ENCODE results near the gene SNRK. TPM values are rescaled to one million over a fixed set of nuclear protein-coding genes. Genes with fewer than 3 reads are reported as not detected.

Gene SNRK
- polyA plus RNA-seq, 5 donors, result 50.4 to 71.5 (median 63.6) TPM

GRCh38 chr3:43266451-43266850, 19.9 kb upstream of the SNRK start:
- no peak for DNase-seq

- no peak for DNase-seq
Measured at GRCh38 chr3:43266995-43267394, 19.3 kb upstream of the SNRK start.

DNA sequence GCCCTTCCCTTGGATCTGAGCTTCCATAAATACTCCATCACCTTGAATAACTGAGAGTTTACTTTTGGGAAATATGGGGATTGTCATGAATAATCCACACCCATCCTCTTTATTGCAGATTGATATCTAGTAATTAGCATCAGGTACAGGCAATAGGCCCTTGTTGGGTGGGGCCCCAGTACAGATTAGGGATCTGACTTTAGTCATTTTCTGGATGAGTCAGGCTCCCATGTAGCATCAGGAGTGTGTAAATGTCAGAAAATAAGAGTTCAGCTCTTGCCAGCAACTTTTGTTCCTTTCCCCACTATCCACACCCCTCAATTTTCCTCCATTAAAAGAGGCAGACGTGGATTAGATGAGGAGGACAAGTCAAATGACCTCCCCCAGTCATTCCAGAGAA, 17.7 kb upstream of the SNRK start:
- DNase-seq, result no peak

DNA sequence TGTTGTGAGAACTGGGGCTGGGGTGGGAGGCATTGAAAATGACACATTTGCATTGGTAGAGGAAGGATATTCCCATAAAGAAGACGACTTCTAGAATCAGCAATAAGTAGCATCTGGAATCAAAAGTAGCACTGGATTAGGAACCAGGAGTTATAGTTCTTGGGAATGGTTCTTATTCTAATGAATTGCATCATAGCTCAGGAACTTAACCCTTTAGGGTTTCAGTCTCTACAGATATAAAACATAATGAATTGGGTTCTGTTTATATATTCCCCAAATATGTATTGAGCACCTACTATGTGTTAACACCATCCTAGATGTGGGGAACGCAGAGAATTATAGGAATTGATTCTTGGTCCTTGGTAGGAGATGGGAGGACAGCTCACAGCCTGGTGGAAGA, 16.3 kb upstream of the SNRK start:
- no peak for DNase-seq

DNA sequence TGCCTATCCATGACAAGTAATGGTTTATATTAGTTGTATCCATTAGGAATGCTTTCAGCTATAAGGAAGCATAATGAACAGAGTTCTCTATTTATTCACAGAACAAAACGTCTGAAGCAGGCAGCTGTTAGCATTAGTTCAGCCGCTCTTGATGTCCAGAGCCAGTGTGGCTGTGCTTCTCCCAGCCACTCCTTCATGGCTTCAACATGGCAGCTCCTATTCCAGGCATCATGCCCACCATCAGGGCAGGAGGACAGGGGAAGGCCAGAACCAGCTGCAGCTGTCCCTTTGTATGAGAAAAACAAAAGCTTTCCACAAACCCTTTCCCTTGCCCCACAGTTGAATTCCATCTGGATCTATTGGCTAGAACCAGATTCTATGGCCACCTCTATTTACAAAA, 12.9 kb upstream of the SNRK start:
- DNase-seq, result no peak

DNA sequence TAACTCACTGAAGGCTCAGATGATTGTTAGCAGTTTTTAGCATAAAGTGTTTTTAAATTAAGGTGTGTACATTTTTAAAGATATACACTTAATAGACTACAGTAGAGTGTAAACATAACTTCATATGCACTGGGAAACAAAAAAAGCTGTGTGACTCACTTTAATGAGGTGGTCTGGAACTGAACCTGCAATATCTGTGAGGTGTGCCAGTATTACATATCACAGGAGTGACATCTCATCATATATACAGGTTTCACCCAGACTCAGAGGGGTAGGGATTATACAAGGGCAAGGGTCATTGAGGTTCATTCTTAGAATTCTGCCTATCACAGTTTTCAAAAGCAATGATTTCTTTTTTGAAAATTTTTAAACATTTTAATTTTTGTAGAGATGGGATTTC, 7.3 kb upstream of the SNRK start:
- DNase-seq, result no peak

DNA sequence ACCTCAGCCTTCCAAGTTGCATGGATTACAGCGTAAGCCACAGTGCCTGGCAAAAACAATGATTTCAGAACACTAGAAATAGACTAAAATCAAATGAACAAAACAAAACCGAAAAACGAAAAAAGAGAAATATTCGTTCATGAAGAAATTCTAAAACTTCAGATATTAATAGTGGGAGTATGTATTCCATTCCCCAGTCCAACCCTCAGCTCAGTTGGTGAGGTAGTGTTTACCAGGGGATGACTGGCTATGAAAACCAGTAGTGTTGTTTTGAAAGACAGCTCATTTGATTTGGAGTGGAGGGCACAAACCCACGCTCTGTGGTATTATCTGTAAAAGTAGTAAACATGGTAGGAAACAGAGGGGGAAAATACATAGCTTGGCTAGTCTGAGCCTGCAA, 6.8 kb upstream of the SNRK start:
- no peak for DNase-seq

DNA sequence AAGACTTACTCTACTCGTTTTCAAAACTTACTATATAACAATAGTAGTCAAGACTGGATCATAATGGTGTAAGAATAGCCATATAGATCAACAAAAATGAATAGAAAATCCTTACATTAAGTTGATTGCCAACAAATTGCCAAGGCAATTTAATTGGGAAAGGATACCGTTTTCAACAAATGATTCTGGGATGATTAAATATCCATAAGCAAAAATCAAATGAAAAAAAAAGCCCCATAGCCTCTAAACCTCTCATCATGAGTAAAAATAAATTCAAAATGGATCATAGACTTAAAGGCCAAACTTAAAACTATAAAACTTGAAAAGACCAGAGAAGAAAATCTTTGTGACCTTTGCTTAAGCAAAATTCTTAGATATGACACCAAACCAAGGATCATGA, 5.3 kb upstream of the SNRK start:
- DNase-seq, result no peak

DNA sequence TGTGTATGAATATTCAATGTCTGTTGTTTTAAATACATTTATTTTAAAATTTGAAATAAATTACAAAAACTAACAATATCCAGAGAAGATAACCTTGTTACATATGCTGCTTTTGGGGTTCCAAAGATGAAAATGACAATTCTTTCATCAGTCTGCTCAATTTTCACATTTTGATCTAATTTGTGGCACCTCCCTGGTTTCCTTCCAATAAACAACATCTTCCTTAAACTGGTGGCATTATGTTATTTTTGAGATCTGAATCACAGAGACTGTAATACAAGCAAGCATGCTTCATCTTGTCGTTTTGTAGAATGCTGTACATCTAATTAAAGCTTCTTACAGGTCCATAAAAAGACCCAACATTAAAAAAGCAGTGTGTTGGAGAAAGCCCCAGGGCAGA, 2.2 kb upstream of the SNRK start:
- DNase-seq, result no peak

GRCh38 chr3:43285644-43286043, 696 bp upstream of the SNRK start:
- no peak for DNase-seq

- DNase-seq, result peak in 1 of 2 donors; percentile 28
Measured at GRCh38 chr3:43286841-43287499, 630 bp downstream of the SNRK start.

DNA sequence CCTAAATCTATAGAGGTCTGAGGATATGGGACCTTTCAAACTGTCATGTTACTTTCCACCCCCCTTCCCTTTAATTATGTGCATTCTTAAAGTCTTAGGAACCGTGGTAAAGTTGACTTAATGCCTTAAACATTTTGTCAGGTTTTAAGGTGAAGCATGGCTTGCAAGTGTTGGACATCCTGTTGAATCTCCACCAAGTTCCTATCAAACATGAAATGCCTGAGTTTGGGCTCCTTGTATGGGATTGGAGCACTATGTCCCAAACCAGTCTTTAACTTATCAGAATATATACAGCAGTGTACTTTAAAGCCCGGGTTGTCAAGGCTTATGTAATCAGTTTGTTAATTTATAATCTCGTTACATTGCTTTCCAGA, 1.1 kb downstream of the SNRK start:
- DNase-seq, result peak in 1 of 2 donors; percentile 7

- DNase-seq, result peak in 1 of 2 donors; percentile 22
Measured at GRCh38 chr3:43288366-43288765, 2.0 kb downstream of the SNRK start.

DNA sequence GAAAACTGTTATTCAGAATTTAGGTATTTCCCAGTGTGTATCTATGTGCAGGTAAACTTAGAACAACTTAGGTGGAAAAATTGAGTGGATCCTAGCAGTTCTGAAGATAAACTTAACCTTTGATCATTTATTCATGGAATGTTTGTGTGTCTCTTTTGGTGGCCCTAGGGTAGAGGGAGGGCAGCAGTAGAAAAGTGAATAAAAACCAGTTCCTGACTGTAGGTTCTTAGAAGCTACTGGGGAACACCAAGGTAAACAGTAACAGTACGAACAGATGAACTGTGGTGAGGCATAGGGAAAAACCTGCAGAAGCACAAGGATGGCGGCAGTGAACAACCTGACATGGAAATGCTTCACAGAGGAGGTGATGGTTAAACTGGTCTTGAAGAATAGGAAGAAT, 2.5 kb downstream of the SNRK start:
- DNase-seq, result no peak

DNA sequence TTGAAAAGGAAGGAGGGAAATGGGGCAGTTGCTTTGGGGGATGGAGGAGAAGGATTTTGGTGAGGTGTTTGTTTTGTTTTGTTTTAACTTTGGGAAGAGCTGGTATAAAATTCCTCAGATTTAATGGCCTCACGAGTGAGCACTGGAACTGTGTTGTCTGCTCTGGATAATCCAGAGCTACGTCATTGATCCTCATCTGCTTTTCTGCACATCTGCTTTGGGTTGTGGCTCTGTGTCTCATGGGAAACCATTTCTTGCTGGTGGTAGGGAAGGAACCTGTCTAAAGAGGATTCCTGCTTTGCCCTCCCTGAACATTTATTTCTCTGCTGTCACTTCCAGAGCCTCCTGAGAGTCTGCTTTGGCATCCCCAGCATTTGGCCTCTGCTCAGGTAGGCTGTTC, 3.1 kb downstream of the SNRK start:
- DNase-seq, result no peak

DNA sequence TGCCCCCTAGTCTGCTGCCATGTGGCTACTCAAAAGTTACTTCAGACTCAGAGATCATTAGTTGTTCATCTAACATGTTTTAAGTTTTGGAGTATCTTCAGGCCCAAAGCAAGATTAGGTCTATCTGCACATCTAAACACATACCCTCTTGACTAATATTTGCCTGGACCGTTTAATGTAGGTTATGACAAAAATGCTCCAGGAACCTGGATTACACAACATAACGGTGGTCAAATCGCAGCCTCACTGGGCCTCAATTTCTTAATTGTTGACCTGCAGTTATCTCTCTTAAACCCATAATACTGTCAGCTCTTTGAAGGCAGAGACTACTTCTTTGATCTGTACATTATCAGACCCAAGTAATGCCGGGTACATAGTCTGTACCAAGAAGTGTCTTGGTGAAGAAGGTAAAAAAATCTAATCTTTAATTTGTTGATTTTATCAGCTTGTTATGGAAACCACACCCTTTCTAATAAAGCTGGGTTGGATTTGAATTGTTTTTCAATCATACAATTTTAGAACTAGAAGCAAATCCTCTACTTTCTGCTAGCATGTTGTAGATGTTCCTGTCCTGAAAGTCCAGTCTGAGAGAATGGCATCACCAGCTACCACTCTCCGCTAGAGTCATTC, 3.6 kb downstream of the SNRK start:
- no peak for DNase-seq

DNA sequence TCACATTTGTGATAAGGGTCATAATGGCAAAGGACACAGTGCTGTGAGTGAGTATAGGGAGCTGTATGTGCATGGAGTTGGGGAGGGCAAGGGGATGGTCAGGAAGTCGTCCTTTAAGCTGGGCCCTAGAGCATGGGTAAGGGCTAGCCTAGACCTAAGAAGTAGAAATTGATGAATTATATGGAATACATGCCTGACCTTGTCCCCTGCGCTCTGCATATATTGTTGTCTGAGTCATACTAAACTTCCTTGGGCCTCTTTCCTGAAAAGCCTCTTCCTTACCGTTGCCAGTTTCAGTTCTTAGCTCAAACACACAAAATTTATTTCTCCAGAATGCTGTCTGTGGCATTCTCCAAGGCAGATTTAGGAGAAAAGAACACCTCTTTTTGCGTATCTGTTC, 4.6 kb downstream of the SNRK start:
- no peak for DNase-seq

DNA sequence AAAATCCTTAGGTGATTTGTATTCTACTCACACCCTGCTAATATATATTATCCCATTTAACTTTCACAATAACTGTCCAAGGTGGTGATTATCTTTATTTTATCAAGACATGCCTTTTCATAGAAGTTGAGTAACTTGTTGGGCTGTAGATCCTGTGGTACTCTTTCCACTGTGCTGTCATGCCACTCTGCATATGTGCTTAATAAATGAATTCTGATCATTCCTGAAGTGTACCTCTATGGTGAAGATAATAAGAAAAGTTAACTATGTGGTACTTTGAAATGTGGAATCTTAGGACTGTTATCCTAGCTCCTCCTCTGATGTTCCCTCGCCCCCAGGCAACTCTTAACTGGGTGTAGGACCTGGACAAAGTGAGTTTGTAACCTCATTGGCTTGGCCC, 5.2 kb downstream of the SNRK start:
- DNase-seq, result no peak

- no peak for DNase-seq
Measured at GRCh38 chr3:43294975-43295374, 8.6 kb downstream of the SNRK start.

DNA sequence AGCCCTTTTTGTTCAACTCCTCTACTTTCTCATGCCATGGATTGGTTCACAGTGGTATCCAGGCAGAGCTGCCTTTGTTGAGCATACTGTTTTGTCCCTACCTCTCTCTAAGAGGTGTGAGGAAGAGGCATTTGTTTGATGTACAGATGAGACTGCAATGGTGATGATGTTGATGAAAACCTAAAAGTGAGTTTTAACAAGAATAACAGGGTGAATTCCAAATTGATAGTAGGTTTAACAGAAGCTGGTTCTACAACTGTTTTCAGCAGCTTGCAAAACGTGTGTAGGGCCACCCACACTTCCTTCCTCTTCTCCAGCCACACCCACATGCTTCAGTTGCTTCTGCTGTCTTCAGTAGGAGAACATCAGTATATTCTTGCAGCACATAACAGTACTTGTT, 10.2 kb downstream of the SNRK start:
- no peak for DNase-seq

DNA sequence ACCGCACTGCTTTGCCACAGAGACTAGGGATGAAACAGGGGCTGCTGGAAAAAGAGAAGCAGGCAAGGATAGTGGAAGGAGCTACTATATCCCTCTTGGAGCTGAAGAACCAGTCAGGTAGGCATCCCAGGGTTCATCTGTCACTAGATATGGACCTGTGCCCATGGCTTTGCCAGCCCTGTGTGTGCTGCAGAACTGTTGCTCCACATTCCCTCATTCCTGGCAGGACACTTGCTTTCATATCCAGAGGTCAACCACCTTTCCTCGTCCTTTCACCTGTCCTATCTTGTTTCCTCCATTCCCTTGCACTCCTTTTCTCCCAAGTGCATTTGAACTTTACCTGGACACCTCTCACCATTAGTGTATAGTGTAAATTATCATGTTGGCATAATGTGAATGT, 12.0 kb downstream of the SNRK start:
- DNase-seq, result no peak

DNA sequence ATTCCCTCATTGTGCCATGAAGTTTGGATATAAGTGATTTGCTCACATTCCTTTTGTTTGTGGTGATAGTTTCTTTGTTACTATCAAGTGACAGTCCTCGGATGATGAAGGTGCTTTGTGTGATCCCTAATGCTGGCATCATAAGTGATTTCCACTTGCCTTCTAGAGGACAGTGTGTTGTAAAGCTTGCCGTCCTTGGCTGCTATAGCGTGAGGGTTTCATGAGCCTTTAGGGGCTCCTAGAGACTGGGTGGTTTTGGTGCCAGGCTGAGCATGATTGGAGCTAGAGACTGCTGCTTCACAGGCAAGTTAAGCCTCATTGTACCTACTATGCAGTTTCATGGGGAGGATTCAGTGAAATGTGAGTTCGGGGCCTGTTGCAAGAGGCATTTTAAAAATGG, 12.4 kb downstream of the SNRK start:
- DNase-seq, result no peak

DNA sequence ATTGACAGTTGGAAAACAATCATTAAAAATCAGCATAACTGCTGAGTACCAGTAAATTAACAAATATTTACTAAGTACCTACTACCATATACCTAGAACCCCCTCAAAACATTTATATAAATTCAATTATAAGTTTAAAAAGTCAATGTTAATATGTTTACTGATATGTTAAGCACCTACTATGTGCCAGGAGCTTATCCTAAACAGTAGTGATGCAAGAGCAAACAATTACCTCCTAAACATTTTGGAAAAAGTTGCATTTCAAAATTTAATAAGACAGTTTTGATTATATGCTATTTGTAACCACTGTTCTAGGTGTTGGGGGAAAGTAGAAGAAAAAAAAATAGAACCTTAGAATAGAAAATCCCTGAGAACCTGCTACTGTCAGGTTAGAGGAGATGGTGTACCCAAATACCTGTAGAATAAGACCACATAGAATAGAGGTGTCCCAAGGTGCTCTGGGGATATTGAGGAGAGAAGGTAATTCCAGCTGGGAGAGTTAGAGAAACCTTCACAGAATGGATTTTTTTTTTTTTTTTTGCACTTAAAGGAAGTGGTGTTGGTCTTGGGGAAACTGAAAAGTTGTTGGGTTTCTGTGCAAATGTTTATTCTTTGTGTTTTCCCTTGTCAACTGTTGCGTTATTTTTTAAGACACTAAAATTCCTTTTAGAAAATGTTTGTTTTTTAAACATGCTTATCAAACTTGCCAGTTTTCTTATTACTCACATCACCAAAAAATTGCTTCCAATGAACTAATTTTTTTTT, 16.0 kb downstream of the SNRK start:
- no peak for DNase-seq

All from right lung (tissue), 5 donors.